Measurements from ENCODE around the gene REXO5. TPM values are rescaled to one million over a fixed set of nuclear protein-coding genes. Genes with fewer than 3 reads are reported as not detected.
A peak's percentile ranks its signal among the peaks of the same experiment; 100 is the strongest.

The REXO5 gene
- total RNA-seq, 2 donors from 2014 or later = 0.98 to 5.2 TPM

DNA sequence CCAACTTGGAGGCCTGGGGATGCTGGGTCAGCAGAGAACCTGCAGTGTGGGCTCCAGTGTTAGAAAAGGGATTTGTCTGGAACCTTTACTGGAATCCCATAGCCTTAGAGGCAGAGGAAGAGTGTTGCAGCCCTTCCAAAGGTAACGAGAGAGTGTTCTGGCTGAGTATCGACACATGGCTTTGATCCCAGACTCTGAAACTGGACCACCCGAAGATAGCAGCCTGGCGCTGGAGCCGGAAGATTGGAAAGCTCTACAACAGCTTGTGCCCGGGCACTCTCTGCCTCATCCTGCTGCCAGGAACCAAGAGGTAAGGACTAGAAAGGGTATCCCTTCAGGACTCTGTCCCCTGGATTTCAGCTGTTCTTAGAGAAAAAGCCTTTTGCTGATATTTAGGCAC lies 39.7 kb downstream of the REXO5 start:
- H3K27ac ChIP-seq = no peak overlapping the region
- TF ChIP-seq CTCF (IDR thresholded peaks at IDR 0.05) = no peak
- H3K36me3 ChIP-seq = no peaks in the 10 kb centered on the region
- H3K4me1 ChIP-seq = peaks cover 0 to 16% of the 10 kb centered on the region in 2 donors
- H3K4me3 ChIP-seq = no peak overlapping the region
- no peaks in the 10 kb centered on the region for H3K27me3 ChIP-seq
- DNase-seq (ENCODE audit: low spot score) = no peak
- no peaks in the 10 kb centered on the region for H3K9me3 ChIP-seq

DNA sequence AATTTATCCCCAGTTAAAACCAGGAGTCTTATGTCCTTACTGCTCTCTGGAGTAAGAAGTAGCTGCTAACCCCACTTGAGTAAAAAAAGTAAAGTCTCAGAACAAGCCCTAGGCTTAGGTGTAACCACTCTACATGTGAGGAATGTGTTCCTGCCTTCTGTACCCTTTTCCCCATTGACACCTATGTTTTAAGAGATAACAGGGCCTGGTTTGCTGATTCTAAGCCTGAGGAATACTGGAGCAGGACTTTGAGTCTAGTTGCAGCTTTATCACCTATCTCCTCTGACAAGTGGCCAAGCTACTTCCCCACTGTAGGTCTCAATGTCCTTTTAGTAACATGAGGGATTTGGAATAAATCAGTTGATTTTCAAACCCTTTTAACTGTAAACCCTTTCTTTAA lies 40.2 kb downstream of the REXO5 start:
- Histone ChIP-seq H3K4me3 (no peak overlapping the region), H3K9me3 (no peaks in the 10 kb centered on the region), H3K27me3 (no peaks in the 10 kb centered on the region), H3K27ac (no peak overlapping the region), H3K4me1 (peaks cover 0 to 21% of the 10 kb centered on the region in 2 donors), H3K36me3 (no peaks in the 10 kb centered on the region)
- DNase-seq (ENCODE audit: low spot score) = no peak
- no peak for TF ChIP-seq CTCF (IDR thresholded peaks at IDR 0.05)

DNA sequence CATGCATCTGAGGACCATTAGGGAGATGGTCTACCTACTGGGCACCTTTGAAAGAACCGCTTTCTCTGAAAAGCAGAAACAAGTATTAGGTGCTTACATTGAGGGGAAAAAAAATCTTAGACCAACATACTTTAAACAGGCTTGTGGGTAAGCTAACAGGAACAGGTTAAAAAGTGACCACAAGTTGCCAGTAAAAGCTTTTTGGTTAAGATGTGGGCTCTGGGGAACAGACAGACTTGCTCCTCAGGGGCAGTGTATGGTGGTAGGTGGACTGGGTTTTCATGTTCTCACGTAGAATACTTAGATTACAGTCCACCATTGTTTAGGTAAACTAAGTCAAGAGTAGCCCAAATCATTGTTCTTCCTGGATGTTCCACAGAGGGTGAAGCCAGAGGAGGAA lies 41.2 kb downstream of the REXO5 start:
- Histone ChIP-seq H3K9me3 (no peaks in the 10 kb centered on the region), H3K4me1 (peaks cover 0 to 31% of the 10 kb centered on the region in 2 donors), H3K27ac (no peak overlapping the region), H3K4me3 (no peak overlapping the region), H3K27me3 (no peaks in the 10 kb centered on the region), H3K36me3 (no peaks in the 10 kb centered on the region)
- no peak for TF ChIP-seq CTCF (IDR thresholded peaks at IDR 0.05)
- DNase-seq (ENCODE audit: low spot score) = no peak

DNA sequence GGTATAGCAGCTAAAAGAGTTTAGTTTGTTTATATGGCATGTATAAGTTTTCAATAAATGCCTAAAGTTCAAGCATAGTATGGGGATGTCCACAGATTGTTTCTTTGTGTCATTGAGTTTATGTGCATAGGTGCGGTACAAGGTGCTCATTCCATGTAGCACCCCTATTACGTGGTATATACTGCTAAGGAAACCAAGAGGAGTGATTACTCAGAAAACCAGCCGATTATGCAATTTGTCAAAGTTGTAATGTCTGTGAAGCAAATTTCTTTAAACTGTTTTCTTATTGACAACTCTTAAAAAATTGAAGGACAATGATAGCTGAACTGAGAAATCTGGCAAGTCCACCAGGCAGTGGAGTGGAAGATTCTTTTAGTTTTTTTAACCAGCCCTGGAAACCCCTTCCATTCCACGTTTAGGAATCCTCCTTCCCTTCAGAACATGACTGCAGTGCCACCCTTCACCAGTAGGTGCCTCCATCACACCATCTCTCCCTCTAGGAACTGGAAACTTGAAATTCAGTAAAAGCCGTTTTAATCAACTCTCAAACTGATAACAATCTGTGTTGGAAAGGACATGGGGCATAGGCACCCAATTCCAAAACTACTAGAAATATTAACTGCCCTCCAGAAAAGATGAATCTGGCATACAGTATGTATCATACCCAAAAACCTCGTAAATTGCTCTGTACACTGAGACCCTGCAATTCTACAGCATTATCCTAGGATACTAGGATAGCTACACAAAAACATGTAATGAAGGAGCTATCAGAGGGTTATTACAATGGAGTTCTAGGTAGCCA lies 43.5 kb downstream of the REXO5 start:
- Histone ChIP-seq H3K27ac (peak overlapping the region; percentile 70 to 92), H3K4me3 (no peak overlapping the region), H3K27me3 (no peaks in the 10 kb centered on the region), H3K4me1 (peaks cover 0 to 49% of the 10 kb centered on the region in 2 donors), H3K9me3 (no peaks in the 10 kb centered on the region), H3K36me3 (no peaks in the 10 kb centered on the region)
- TF ChIP-seq CTCF (IDR thresholded peaks at IDR 0.05) = peak; percentile 96 to 99
- peak; percentile 81 for DNase-seq (ENCODE audit: low spot score)

GRCh38 chr16:20850981-20851380 lies 44.7 kb downstream of the REXO5 start:
- no peaks in the 10 kb centered on the region for H3K36me3 ChIP-seq
- H3K27ac ChIP-seq = peak overlapping the region; percentile 70 to 92
- H3K9me3 ChIP-seq = no peaks in the 10 kb centered on the region
- H3K27me3 ChIP-seq = no peaks in the 10 kb centered on the region
- DNase-seq (ENCODE audit: low spot score) = no peak
- H3K4me1 ChIP-seq = peaks cover 0 to 50% of the 10 kb centered on the region in 2 donors
- TF ChIP-seq CTCF (IDR thresholded peaks at IDR 0.05) = no peak
- H3K4me3 ChIP-seq = no peak overlapping the region

DNA sequence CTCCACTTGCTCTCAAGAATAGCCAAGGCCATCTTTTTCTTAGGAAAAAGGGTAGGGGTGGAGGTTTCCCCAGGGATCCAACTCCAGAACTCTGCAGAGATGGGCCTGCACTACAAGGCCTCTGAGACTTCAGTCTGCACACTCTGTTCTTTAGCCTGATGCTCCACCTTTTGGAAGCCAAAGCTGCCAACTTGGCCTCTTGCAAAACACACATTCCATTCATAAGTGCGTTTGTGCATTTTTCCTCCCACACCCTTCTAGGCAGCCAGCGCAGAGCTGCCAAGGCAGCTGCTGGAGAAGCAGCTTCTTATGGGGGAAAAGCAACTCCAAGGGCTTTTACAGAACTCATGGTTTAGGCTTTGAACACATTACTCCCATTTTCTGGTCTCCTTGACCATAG lies 45.3 kb downstream of the REXO5 start:
- DNase-seq (ENCODE audit: low spot score) = peak; percentile 94
- H3K4me1 ChIP-seq = peaks cover 0 to 55% of the 10 kb centered on the region in 2 donors
- peak in 1 of 2 donors; percentile 18 for TF ChIP-seq CTCF (IDR thresholded peaks at IDR 0.05)
- H3K27ac ChIP-seq = peak overlapping the region; percentile 70 to 92
- H3K36me3 ChIP-seq = peaks cover 4% of the 10 kb centered on the region
- no peaks in the 10 kb centered on the region for H3K9me3 ChIP-seq
- H3K27me3 ChIP-seq = no peaks in the 10 kb centered on the region
- H3K4me3 ChIP-seq = no peak overlapping the region

Measured in right atrium auricular region (tissue), 2 donors.